Fibroblast of skin of right biceps (primary cell): ENCODE results near the gene STK17B.
"Not testable (repeated sequence)": the region's sequence is repeated elsewhere in the genome, so short reads cannot be mapped to it uniquely, and the experiment has no call there.

ENCODE experiments used
- DNase-seq: peaks from one replicate; pipeline ENCODE4 v3.0.0-alpha.2; 2013

STK17B gene

DNA sequence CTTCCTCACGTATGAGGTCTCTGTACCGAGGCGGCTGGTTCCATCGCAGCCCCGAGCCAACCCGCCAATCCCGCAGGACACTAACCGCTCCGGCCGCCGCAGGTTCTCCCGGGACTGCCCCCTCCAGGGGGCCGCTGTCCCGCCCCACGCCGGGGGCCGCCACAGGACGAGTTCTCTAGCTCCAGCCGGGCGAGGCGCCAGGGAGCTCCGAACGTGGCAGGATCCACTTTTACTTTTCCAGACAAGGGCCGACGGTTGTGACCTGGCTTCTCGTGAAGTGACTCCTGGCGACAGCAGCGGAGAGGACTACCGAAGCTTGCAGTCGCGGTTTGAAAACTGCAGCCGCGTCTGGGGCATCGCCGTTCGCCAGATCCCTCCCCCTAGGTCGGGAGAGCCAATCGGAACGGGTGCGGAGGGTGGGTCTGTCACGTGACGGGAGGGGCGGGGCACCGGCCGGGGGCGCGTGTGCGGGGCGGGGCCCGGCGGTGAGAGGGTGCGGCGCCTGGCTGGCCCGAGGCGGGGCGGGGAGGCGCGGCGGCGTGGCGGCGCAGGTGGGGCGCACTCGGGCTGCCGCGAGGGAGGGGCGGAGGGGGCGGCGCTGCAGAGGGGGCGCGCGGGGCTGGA is at the start of gene STK17B:
Gene STK17B, minus strand, starts transcription at position 331 of the 624 bp plus-strand sequence. CDS start 8,195 bp downstream, outside the sequence.
- peak; percentile 95 for DNase-seq

- DNase-seq, result no peak
Observed at GRCh38 chr2:196220671-196221070, 49.3 kb upstream of the STK17B start.

GRCh38 chr2:196219671-196220070 is 48.3 kb upstream of the STK17B start:
- no peak for DNase-seq

DNA sequence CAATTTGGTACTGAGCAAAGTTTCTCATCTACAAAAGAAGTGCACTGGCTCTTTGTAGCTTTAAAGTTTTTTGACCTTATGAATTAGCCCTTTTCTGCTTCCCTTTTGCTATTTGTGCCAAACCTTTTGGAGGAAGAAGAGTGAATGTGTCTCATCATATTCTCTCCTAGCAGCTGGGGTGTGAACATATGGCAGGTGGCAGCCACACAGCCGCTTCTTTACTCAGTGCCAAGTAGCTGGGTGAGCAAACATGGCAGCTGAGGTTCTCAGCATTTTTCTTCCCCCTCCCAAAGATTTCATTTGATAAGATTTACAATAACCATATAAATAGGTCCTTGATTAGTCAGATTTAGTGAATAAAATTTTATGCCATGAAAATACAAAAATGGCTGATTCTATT is 46.7 kb upstream of the STK17B start:
- no peak for DNase-seq

DNA sequence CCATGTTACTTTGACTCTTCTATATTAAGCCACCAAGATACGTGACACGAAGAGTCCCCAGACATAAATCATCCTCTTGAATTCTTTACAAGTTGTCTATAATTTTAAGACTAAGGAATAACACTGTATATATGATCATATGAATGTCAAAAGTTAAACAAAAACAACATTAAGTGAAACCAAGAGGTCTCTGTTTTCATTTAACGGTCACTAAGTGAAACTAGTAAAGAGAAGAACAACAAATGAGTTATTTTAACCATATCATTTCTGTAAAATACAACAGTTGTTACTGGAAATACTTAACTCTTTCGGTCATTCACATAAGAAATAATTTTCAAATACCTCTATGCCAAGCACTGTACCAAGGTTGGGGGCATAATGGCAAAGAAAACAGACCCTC is 45.7 kb upstream of the STK17B start:
- no peak for DNase-seq

- DNase-seq, result no peak
Observed at GRCh38 chr2:196215376-196215775, 44.0 kb upstream of the STK17B start.

DNA sequence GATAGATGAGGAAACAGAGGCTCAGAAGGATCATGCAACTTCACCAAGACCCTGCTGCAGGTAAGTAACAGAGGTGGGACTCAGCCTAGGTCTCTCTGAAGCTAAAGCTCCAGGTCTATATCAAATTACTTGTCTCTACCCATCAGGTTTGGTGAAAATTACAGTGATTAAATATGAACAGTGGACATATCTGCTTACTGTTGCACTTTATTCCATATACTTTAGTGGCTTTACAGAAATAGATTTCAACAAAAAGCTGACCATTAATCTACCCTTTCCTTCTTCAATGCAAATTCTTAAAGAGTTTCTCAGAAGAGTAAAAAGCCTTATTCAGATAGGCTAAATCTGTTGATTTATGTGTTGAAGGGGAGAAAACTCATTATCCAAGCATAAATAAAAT is 42.8 kb upstream of the STK17B start:
- DNase-seq, result no peak

DNA sequence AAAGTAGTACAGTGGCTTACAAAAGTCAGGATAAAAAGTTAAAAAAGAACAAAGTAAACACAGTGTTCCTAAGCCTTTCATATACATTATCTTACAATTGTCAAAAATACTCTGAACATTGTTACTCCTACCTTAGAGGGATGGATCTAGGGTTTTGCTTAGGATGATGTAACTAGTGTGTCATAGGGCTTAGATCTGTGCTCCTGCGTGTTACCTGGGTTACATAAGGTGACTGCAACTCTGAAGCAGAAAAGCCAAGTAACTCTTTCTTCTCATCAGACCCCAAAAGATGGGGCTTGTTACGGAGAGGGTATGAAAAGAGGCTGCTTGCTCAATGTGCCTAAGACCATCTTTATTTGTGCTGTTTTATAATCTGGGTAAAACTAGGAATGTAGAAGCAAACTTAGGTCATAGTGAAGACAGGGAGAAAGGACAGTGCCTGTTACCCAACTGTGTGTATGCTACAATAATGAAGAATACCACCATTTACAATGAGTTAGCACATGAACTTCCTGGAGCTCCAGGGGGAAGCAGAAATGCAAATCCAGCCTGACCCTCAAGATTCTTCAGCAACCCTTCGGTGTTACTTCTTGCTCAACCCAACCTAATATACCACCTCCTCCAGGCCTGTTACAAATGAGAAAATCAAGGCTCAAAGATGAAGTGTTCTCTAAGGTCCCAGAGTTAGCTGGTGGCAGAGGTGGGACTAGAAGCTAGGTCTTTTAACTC is 42.0 kb upstream of the STK17B start:
- no peak for DNase-seq

- no peak for DNase-seq
Observed at GRCh38 chr2:196208915-196209314, 37.5 kb upstream of the STK17B start.

DNA sequence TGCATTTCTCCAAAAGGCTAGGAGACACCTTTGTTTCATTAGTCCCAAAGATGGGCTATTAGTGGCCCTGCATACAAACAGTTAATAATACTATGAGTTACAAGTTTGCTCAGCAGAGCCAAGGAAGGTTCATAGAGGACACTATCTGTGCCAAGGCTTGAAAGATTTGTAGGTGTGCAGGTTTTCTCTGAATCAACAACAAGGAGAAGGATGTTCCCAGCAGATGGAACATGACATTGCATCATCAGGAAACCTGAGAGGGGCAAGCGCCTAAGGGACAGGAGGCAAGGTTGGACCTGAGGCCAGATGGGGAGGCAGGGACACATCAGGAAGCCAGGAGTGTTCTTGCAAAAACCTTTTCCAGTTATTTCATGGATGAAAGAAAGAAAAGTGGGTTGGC is 35.4 kb upstream of the STK17B start:
- no peak for DNase-seq

DNA sequence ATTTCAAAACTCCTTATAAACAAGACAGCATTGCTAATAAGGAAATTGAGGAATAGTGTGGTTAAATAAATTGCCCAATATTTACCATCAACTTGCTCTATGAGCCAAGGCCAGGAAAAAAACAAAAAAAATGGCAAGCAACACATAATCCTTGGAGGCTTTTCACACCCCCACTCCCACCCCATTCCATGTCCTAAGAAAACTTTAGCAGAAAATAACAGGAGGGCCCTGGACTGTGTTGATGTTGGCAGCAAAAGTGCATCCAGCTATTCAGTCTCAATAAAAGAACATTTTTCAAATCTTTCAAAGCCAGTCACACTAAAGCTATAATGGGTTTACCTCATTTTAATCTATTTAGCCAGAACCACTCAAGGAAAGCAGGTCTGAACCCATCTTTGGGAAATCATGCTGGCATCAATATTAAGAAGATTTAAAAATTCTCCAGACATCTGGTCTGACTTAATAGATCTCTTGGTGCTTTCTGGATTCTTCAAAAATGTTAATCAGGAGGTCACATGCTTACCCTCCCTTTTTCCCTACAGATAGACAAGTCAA is 34.6 kb upstream of the STK17B start:
- peak; percentile 19 for DNase-seq

DNA sequence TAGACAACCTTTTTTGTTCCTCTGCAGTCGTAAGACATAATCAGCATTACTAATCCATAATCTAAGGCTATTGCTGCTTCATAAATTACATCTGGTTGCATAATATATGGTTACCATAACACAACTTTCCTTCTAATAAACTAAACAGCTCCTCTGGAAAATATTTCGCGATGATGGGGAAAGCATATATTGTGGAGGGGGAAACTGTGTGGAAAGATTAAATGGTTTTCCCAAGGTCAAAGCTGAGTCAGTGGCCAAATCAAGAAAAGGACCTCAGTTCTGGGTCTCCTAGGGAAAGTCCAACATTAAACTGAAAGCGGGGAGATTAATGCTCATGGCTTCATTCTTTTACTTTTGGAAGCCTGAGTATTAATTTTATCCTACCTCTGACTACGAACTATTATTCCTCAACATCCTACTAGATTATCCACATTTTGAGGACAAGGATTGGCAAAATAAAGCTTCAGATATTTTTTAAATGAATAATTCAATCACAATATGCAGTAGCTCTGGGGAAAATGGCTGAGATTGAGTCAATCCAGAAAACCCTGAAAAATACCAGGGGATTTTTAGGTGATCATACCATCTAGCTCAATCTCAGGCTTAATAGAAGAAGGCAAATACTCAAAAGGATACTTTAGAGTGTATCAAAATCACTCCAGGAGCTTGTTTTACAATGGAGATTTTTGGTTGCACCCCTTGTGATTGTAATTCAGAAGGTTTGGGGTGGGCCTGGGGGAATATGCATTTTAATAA is 33.8 kb upstream of the STK17B start:
- peak; percentile 16 for DNase-seq

DNA sequence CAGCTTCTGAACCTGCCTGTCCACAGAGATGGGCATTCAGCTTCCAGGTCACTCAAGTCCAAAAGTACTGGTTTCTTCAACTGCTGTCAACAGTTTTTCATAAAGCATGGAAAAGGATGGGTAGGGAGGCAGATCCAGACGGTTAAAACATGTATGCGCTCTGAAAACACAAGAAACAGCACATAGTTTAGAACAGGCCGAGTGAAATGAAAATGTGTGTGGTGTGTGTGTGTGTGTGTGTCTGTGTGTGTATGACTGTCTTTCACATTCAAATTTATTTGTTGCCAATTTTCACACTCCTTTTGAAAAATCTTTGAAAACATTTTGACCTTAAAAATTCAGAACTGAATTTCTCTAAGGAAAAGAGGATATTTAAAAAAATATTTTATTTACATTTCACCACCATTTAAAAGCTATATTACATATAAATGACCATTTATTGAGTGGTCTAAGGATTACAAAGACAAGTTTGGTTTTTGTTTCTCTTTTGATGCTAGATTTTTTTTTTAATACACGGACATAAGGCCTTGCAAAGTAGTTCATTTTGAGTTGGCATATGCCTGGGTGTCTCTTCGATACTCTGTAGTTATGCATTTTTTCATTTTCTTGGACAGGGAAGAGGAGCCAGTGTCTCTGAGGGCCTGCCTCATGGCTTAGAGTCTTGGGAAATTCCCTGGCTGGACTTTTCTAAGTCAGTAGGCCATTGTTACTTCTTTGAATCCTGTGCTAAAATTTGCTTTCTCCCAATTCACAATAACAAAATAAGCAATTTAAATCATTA is 30.0 kb upstream of the STK17B start:
- no peak for DNase-seq

- no peak for DNase-seq
Observed at GRCh38 chr2:196200557-196200956, 29.2 kb upstream of the STK17B start.

DNA sequence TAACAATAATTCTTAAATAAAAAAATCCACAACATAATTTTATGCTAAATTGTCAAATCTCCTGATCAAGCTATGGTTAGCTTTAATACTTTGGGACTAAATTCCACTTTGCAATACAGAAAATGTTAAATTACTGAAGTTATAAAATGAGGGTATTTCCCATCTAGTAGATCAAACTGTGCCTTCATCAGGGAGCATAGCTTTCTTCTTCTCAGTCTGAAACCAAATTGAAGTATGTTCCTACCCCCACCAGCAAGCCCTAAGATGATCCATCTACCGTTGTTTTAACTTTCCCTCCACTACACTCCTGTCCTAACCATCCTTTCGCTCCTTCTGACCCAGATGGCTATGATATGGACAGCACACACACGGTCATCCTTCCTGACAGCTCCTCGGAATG is 24.4 kb upstream of the STK17B start:
- DNase-seq, result no peak

- DNase-seq, result no peak
Observed at GRCh38 chr2:196195302-196195701, 23.9 kb upstream of the STK17B start.

DNA sequence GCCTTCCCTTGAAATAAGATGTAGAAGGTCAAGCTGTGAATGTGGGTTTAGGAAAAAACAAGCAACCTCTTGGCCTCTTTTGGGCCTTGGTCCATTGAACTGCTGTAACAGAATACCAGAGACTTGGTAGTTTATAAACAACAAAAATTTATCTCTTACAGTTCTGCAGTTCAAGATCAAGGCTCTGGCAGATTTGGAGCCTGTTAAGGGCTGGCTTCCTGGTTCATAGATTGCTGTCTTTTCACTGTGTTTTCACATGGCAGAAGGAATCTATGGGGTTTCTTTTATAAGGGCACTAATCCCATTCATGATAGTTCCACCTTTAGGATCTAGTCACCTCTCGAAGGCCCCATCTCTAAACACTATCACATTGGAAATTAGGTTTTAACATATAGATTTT is 20.2 kb upstream of the STK17B start:
- no peak for DNase-seq

- no peak for DNase-seq
Observed at GRCh38 chr2:196187898-196188458, 16.6 kb upstream of the STK17B start.

DNA sequence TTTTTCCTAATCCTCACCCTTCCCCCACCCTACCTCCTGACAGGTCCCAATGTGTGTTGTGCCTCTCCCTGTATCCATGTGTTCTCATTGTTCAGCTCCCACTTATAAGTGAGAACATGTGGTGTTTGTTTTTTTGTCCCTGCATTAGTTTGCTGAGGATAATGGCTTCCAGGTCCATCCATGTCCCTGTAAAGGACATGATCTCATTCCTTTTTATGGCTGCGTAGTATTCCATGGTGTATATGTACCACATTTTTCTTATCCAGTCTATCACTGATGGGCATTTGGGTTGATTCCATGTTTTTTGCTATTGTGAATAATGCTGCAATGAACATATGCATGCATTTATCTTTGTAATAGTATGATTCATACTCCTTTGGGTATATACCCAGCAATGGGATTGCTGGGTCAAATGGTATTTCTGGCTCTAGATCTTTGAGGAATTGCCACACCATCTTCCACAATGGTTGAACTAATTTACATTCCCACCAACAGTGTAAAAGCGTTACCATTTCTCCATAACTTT is 15.9 kb upstream of the STK17B start:
- DNase-seq, result not testable (repeated sequence)

DNA sequence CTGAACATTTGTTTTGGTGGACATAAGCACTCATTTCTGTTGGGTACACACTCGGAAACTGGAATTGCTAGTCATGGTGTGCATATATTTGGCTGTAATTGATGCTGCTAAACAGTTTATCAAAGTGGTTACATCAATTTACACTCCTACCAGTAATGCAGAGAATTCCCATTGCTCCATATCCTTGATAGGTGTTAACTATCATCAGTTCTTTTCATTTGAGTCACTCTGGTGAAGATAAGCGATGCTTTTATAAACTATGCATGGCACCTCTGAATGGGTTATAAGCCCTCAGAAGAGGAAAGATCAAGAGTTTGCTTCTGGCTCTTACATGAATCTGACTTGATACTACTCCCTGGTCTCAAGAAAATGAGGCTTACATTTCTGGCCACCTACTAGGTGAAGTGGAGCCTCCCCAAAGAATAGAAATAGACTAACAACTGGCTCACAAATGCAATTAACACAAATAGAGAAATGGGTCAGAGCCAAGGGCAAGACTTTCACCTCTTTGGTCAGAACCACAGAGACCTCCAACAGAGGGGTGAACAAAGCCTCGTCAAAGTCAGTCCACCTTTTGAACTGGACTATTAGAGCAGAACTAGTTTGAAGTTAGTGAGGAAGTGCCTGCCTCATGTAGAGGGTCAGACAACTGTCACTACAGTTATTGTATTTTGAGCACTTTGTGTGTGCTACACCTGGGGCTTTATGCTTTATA is 15.0 kb upstream of the STK17B start:
- DNase-seq, result no peak

- DNase-seq, result no peak
Observed at GRCh38 chr2:196184921-196185320, 13.5 kb upstream of the STK17B start.
